ENCODE measurements around the gene ARHGAP24.
A peak's percentile ranks its signal among the peaks of the same experiment; 100 is the strongest.
"Not testable (repeated sequence)": the region's sequence is repeated elsewhere in the genome, so short reads cannot be mapped to it uniquely, and the experiment has no call there.

ARHGAP24 gene

DNA sequence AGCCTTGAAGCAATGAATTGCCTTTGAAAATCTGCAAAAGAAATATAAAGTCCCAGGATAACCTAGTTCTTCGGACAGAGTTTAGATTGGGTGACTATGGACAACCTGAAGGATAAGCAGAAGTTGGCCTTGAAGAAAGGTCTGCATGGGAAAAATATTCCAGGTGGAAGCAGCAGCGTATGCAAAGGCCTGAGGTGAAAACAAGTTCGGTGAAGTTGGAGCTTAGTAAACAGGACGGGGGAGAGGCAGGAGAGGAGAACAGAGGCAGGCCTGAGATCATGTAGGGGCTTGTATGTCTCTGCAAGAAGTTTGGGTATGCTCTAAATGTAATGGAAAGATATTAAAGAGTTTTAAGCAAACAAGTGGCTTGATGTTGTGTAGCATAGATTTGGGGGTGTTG lies 176.0 kb downstream of the ARHGAP24 start:
- no peak overlapping the region for H3K4me3 ChIP-seq (ENCODE audit: low read depth, low read length)
- TF ChIP-seq CTCF (IDR thresholded peaks at IDR 0.05; ENCODE audit: borderline replicate concordance, insufficient read depth, low read depth, low read length): no peak

DNA sequence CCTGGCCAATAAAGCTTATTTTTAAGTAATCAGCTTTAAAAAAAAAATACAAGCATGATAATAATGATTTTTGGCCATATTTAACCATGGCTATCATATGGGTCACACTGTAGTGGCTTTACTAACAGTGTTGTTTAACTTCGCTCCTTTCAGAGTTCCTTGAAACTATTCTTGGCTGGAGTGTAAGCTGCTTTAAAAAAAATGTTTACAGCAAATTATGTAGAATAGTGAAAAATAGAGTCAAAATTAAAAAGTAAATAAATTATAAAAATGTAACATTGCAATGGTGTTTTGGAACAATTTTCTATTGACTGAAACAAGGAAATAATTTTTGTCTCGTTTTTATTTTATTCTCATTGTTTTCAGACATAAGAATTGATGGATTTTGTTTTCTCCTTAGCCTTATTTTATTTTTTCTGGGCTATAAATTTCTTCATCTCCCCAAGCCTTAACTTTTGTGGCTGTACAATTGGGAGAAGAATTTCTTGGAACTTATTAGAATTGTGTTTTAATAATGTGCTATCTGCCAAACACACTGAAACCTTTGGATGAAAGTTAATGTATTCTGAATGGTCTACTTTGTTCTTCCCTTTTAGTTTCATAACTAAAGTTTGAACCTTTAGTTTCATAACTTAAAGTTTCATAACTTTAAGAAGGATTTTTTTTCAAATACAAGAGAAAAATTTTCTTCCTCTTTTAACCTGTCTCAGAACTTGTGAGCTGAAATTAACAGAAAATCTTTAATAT lies 182.0 kb downstream of the ARHGAP24 start:
- no peak overlapping the region for H3K4me3 ChIP-seq (ENCODE audit: low read depth, low read length)
- TF ChIP-seq CTCF (IDR thresholded peaks at IDR 0.05; ENCODE audit: borderline replicate concordance, insufficient read depth, low read depth, low read length): no peak

DNA sequence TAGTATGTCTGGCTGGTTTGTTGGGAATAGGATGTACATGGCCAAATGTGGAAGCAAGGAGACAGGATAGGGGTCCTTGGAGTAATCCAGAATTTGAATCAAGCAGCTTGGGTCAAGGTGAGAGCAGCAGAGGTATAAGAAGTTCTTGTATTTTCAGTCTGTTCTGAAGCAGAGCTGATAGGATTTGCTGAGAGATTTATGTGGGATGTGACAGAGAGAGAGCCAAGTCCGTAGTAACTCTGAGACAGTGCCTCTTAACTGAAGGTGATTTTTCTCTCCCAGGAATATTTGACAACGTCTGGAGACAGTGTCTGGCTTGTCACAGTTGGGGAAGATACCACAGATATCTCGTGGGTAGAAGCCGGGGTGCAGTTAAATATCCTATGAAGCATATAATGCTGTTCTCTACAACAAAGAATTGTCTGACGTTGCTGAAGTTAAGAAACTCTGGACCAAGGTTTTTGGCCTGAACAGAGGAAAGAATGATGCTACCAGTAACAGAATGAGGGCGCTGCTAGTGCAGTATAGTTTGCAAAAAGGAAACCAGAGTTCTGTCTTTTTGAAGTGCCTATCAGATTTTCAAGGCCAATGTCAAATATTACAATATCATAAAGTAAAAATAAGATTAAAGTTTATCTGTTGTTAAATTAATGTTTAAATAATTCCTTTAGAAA lies 184.0 kb downstream of the ARHGAP24 start:
- TF ChIP-seq CTCF (IDR thresholded peaks at IDR 0.05; ENCODE audit: borderline replicate concordance, insufficient read depth, low read depth, low read length): peak; percentile 11; the same call in 1 of the 2 replicates
- no peak overlapping the region for H3K4me3 ChIP-seq (ENCODE audit: low read depth, low read length)

GRCh38 chr4:85659610-85660218 lies 184.8 kb downstream of the ARHGAP24 start:
- TF ChIP-seq CTCF (IDR thresholded peaks at IDR 0.05; ENCODE audit: borderline replicate concordance, insufficient read depth, low read depth, low read length): no peak

GRCh38 chr4:85666625-85667024 lies 191.7 kb downstream of the ARHGAP24 start:
- not testable (repeated sequence) for H3K4me3 ChIP-seq (ENCODE audit: low read depth, low read length)

More at GRCh38 chr4:85659610-85660218, 184.8 kb downstream of the ARHGAP24 start:
- H3K4me3 ChIP-seq (ENCODE audit: low read depth, low read length): no peak overlapping the region

DNA sequence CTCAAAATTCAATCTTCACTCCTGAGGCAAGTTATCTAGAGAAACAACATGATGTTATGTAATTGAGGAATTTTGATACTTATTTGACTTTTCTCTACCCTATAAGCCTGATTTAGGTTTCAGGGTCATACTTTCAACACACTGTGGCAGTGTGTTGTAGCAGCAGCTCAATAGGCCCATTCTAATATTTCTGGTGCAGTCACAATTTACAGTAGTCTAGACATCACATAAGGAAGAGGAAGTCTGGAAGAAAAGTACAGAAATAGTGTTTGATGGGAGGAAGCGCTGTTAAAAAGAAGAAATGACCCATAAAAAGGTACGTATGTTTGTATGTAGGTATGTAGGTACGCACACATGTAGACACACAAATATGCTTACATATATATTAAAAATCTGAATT lies 194.3 kb downstream of the ARHGAP24 start:
- no peak overlapping the region for H3K4me3 ChIP-seq (ENCODE audit: low read depth, low read length)
- no peak for TF ChIP-seq CTCF (IDR thresholded peaks at IDR 0.05; ENCODE audit: borderline replicate concordance, insufficient read depth, low read depth, low read length)

DNA sequence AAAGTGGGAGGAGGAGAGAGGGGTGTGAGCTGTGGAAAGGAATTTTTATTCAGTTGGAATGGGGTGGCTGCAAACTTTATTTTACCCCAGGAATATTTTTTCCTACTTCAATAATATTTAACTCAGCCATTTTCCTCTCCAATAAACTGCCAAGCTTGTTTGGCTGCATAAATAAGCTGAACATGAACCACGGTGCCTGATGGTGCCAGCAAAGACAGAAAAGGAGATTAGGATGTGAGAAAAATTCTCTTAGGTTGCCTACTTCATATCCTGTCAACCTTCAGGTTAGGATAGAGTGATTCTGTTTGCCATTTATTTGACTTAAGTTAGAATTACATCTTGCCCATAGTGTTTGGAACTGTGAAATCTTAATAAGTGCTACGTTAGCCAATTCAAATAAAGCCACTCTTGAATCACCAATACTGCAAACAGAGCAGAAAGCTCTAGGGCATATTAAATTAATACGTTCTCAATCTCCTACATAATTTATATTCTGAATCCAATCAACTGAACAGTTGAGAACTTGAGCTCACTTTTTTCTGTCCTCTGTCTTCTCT lies 195.1 kb downstream of the ARHGAP24 start:
- TF ChIP-seq CTCF (IDR thresholded peaks at IDR 0.05; ENCODE audit: borderline replicate concordance, insufficient read depth, low read depth, low read length): no peak
- no peak overlapping the region for H3K4me3 ChIP-seq (ENCODE audit: low read depth, low read length)
